GM18511 (cell line): ENCODE data around the gene ADRA2A.

ENCODE experiments used
- ATAC-seq: cut with Tn5 transposase; IDR thresholded peaks from one replicate; pipeline ENCODE4 v1.9.1; 2021; ENCODE audit warnings: mild to moderate bottlenecking, moderate library complexity; ENCODE audit not compliant: unreplicated experiment

The ADRA2A gene

GRCh38 chr10:111109501-111110242, 32.8 kb downstream of the ADRA2A start:
- ATAC-seq, result no peak

GRCh38 chr10:111110771-111111170, 33.9 kb downstream of the ADRA2A start:
- no peak for ATAC-seq

GRCh38 chr10:111112333-111112732, 35.5 kb downstream of the ADRA2A start:
- no peak for ATAC-seq

- ATAC-seq, result no peak
Observed at GRCh38 chr10:111113238-111113960, 36.6 kb downstream of the ADRA2A start.

- no peak for ATAC-seq
Observed at GRCh38 chr10:111113961-111114757, 37.3 kb downstream of the ADRA2A start.

GRCh38 chr10:111114758-111115500, 38.1 kb downstream of the ADRA2A start:
- no peak for ATAC-seq

GRCh38 chr10:111116211-111116610, 39.4 kb downstream of the ADRA2A start:
- no peak for ATAC-seq

- no peak for ATAC-seq
Observed at GRCh38 chr10:111116762-111117445, 40.1 kb downstream of the ADRA2A start.

GRCh38 chr10:111117528-111118277, 40.9 kb downstream of the ADRA2A start:
- no peak for ATAC-seq

GRCh38 chr10:111118758-111119157, 41.9 kb downstream of the ADRA2A start:
- ATAC-seq, result no peak

GRCh38 chr10:111119637-111120036, 42.8 kb downstream of the ADRA2A start:
- ATAC-seq, result no peak

- ATAC-seq, result no peak
Observed at GRCh38 chr10:111122127-111122526, 45.3 kb downstream of the ADRA2A start.

- ATAC-seq, result no peak
Observed at GRCh38 chr10:111123883-111124282, 47.1 kb downstream of the ADRA2A start.

- no peak for ATAC-seq
Observed at GRCh38 chr10:111125102-111125501, 48.3 kb downstream of the ADRA2A start.

GRCh38 chr10:111126077-111126476, 49.2 kb downstream of the ADRA2A start:
- ATAC-seq, result no peak

- no peak for ATAC-seq
Observed at GRCh38 chr10:111127081-111127848, 50.4 kb downstream of the ADRA2A start.

- no peak for ATAC-seq
Observed at GRCh38 chr10:111128331-111129180, 51.7 kb downstream of the ADRA2A start.

- ATAC-seq, result no peak
Observed at GRCh38 chr10:111129363-111129762, 52.5 kb downstream of the ADRA2A start.
